Testis (tissue), 2 donors: ENCODE measurements around the gene LFNG.

Experiments
- CTCF ChIP-seq, 3 experiments: fragments of 450-650 bp in 2 of 3; fragments of 200-600 bp in 1 of 3; sonication (generic) in 1 of 3; IDR thresholded peaks; one replicate each; pipeline ENCODE4 v1.5.1; 2016 to 2019; ENCODE audit warnings: antibody characterized with exemption in 3 of 3, mild to moderate bottlenecking in 2 of 3, moderate library complexity in 1 of 3
- POLR2A ChIP-seq: fragments of 450-650 bp; IDR thresholded peaks from one replicate; pipeline ENCODE4 v1.6.1; 2017; ENCODE audit warnings: antibody characterized with exemption, mild to moderate bottlenecking, moderate library complexity

GRCh38 chr7:2513702-2514101 is 5.9 kb upstream of the LFNG start:
- TF ChIP-seq POLR2A (no peak), CTCF (IDR thresholded peaks at IDR 0.05) (no peak)
